K562 (cell line): ENCODE measurements around the gene RNF207. TPM values are rescaled to one million over a fixed set of nuclear protein-coding genes. Genes with fewer than 3 reads are reported as not detected.

ENCODE experiments used
- CBX8 ChIP-seq: fragments of 200-600 bp; sonication (generic); IDR thresholded peaks from 2 replicates; pipeline ENCODE4 v1.6.1; 2012; ENCODE audit warnings: borderline replicate concordance, mixed run types, low read depth, mild to moderate bottlenecking, moderate library complexity, mixed read lengths, low read length, control low read depth, inconsistent platforms; ENCODE audit not compliant: poor library complexity, severe bottlenecking; ENCODE audit errors: extremely low read depth
- E2F8 ChIP-seq: fragments of 450-650 bp; IDR thresholded peaks from 2 replicates; pipeline ENCODE4 v1.7.1; 2018; ENCODE audit warnings: mild to moderate bottlenecking, low read depth; ENCODE audit not compliant: partially characterized antibody
- HSF4 ChIP-seq: fragments of 250-450 bp; sonication (Bioruptor Pico); IDR thresholded peaks from 2 replicates; pipeline ENCODE4 v2.1.2; 2022; ENCODE audit warnings: mild to moderate bottlenecking, moderate library complexity, borderline replicate concordance
- LEF1 ChIP-seq: fragments of 450-650 bp; IDR thresholded peaks from 2 replicates; pipeline ENCODE4 v1.6.1; 2016; ENCODE audit warnings: mild to moderate bottlenecking
- MAFF ChIP-seq: IDR thresholded peaks from 2 replicates; pipeline ENCODE4 v1.6.1; 2012; ENCODE audit warnings: low read length, improper control_type of control experiment
- MCM3 ChIP-seq: fragments of 450-650 bp; IDR thresholded peaks from 2 replicates; pipeline ENCODE4 v1.6.1; 2016
- RBM25 ChIP-seq: fragments of 200-400 bp; formaldehyde crosslinking; IDR thresholded peaks from 2 replicates; pipeline ENCODE4 v1.6.1; 2018; ENCODE audit warnings: low read length, low read depth, moderate library complexity; ENCODE audit not compliant: severe bottlenecking
- RFX1 ChIP-seq: fragments of 450-650 bp; IDR thresholded peaks from 2 replicates; pipeline ENCODE4 v1.6.1; 2016; ENCODE audit warnings: mild to moderate bottlenecking, moderate library complexity
- SOX6 ChIP-seq: fragments of 450-650 bp; IDR thresholded peaks from 2 replicates; pipeline ENCODE4 v1.6.1; 2014; ENCODE audit warnings: mild to moderate bottlenecking
- SP1 ChIP-seq: sonication (generic); formaldehyde crosslinking; IDR thresholded peaks from 2 replicates; pipeline ENCODE4 v1.8.1; 2022; ENCODE audit warnings: mild to moderate bottlenecking, missing genetic modification reagents
- TCF7 ChIP-seq: sonication (generic); IDR thresholded peaks from 2 replicates; pipeline ENCODE4 v1.6.1; 2016; ENCODE audit warnings: antibody characterized with exemption, borderline replicate concordance
- ZBTB40 ChIP-seq, 2 experiments: fragments of 450-650 bp in 1 of 2; sonication (generic) in 1 of 2; formaldehyde crosslinking in 1 of 2; IDR thresholded peaks; 2 replicates each; pipeline versions ENCODE4 v1.7.1 to v1.9.0; 2016 to 2022; ENCODE audit warnings: inconsistent platforms in 1 of 2, mild to moderate bottlenecking in 1 of 2, missing genetic modification reagents in 1 of 2
- ZKSCAN1 ChIP-seq: fragments of 150-350 bp; IDR thresholded peaks from 2 replicates; pipeline ENCODE4 v1.6.1; 2016; ENCODE audit warnings: low read depth, low read length
- ZNF133 ChIP-seq: fragments of 250-450 bp; sonication (Bioruptor Pico); IDR thresholded peaks from 2 replicates; pipeline ENCODE4 v1.4.0; 2020; ENCODE audit warnings: mild to moderate bottlenecking
- ZNF696 ChIP-seq: fragments of 250-450 bp; sonication (Bioruptor Pico); conservative IDR thresholded peaks from 2 replicates; pipeline ENCODE4 v1.4.0; 2020; ENCODE audit warnings: mild to moderate bottlenecking, moderate library complexity
- polyA plus RNA-seq, 8 experiments: library from polyadenylated mRNA; depleted of rRNA in 4 of 8; stranded (reverse) in 5 of 8; unstranded in 3 of 8; fragments of >200 nt; fragmentation: Nextera tagmentation in 2 of 8; fragmentation: Illumina TruSeq in 1 of 8; extraction: Ambion mirVana in 2 of 8; extraction: Trizol in 1 of 8; gene quantifications; 2 replicates each; pipeline versions ENCODE4 v1.2.1 to v1.2.3, GENCODE V29; 2011 to 2014; ENCODE audit warnings: inconsistent platforms in 1 of 8, missing spikeins in 1 of 8
- total RNA-seq, 7 experiments: library from RNA; depleted of rRNA in 6 of 7; stranded (reverse); fragments of >200 nt in 6 of 7; fragmentation: Illumina TruSeq in 2 of 7; extraction: Trizol in 2 of 7; gene quantifications; 2 replicates each; pipeline versions ENCODE4 v1.2.1 to v1.2.3, GENCODE V29; 2011 to 2021; ENCODE audit warnings: low replicate concordance in 1 of 7

Gene RNF207
- total and polyA plus RNA-seq, 9 of the 15 experiments (the other 6 are each of a cell fraction or from before 2014, with no cell fraction given), result 2.7 to 30.6 (median 12.9) TPM

GRCh38 chr1:6245086-6245868 is 39.4 kb downstream of the RNF207 start (continued):
- peak; percentile 63 for TF ChIP-seq ZBTB40 (IDR thresholded peaks at IDR 0.05)
- TF ChIP-seq ZBTB40 (CRISPR knock-in tag; IDR thresholded peaks at IDR 0.05), result peak; percentile 63
- TF ChIP-seq HSF4, result no peak
- TF ChIP-seq SOX6, result no peak
- peak; percentile 69 for TF ChIP-seq SP1
- no peak for TF ChIP-seq RBM25
- TF ChIP-seq ZNF133, result no peak
- TF ChIP-seq MCM3, result no peak
- TF ChIP-seq RFX1, result no peak
- TF ChIP-seq ZNF696 (CRISPR knock-in tag), result no peak
- no peak for TF ChIP-seq ZKSCAN1
- TF ChIP-seq E2F8, result no peak
- TF ChIP-seq LEF1, result no peak
- TF ChIP-seq CBX8, result no peak
- no peak for TF ChIP-seq TCF7
- TF ChIP-seq MAFF, result no peak
